GM23248 (cell line): ENCODE data around the gene ANTXRL. TPM values are rescaled to one million over a fixed set of nuclear protein-coding genes. Genes with fewer than 3 reads are reported as not detected.
"Not testable (repeated sequence)": the region's sequence is repeated elsewhere in the genome, so short reads cannot be mapped to it uniquely, and the experiment has no call there.

Experiments used
- DNase-seq: peaks from one replicate; pipeline ENCODE4 v3.0.0-alpha.2; 2015
- H2AFZ ChIP-seq: fragments of 200-600 bp; sonication (generic); 2 replicates; pipeline ENCODE4 v1.6.1; 2016; ENCODE audit warnings: antibody characterized with exemption
- H3F3A ChIP-seq: fragments of 200-600 bp; sonication (generic); 2 replicates; pipeline ENCODE4 v1.6.1; 2016; ENCODE audit warnings: mild to moderate bottlenecking, antibody characterized with exemption, mixed run types; ENCODE audit not compliant: insufficient read depth
- H3K27ac ChIP-seq: fragments of 200-600 bp; sonication (generic); 2 replicates; pipeline ENCODE4 v1.5.1; 2016; ENCODE audit warnings: mild to moderate bottlenecking
- H3K27me3 ChIP-seq: fragments of 200-600 bp; sonication (generic); replicated peaks from 2 replicates; pipeline ENCODE4 v1.6.1; 2016; ENCODE audit warnings: mild to moderate bottlenecking; ENCODE audit not compliant: insufficient read depth
- H3K36me3 ChIP-seq: fragments of 200-600 bp; sonication (generic); 2 replicates; pipeline ENCODE4 v1.6.1; 2016; ENCODE audit warnings: low read depth, mild to moderate bottlenecking
- H3K4me1 ChIP-seq: fragments of 200-600 bp; sonication (generic); 2 replicates; pipeline ENCODE4 v1.6.1; 2016; ENCODE audit warnings: mild to moderate bottlenecking; ENCODE audit not compliant: insufficient read depth
- H3K4me2 ChIP-seq: fragments of 200-600 bp; sonication (generic); one replicate; pipeline ENCODE4 v1.6.1; 2016; ENCODE audit warnings: mild to moderate bottlenecking; ENCODE audit not compliant: unreplicated experiment
- H3K4me3 ChIP-seq: fragments of 200-600 bp; sonication (generic); 2 replicates; pipeline ENCODE4 v1.5.1; 2016; ENCODE audit warnings: mild to moderate bottlenecking
- H3K79me2 ChIP-seq: fragments of 200-600 bp; sonication (generic); 2 replicates; pipeline ENCODE4 v1.6.1; 2016; ENCODE audit warnings: mild to moderate bottlenecking; ENCODE audit not compliant: insufficient read depth
- H3K9ac ChIP-seq: fragments of 200-600 bp; sonication (generic); 2 replicates; pipeline ENCODE4 v1.6.1; 2016; ENCODE audit warnings: mild to moderate bottlenecking
- H3K9me2 ChIP-seq: fragments of 200-600 bp; sonication (generic); 2 replicates; pipeline ENCODE4 v1.6.1; 2016; ENCODE audit warnings: mixed run types, mild to moderate bottlenecking, moderate library complexity; ENCODE audit not compliant: insufficient read depth
- H3K9me3 ChIP-seq: fragments of 200-600 bp; sonication (generic); one replicate; pipeline ENCODE4 v1.6.1; 2017; ENCODE audit warnings: low read depth
- H4K20me1 ChIP-seq: fragments of 200-600 bp; sonication (generic); 2 replicates; pipeline ENCODE4 v1.6.0; 2016; ENCODE audit not compliant: insufficient read depth
- EZH2 ChIP-seq: fragments of 200-600 bp; sonication (generic); IDR thresholded peaks from 2 replicates; pipeline ENCODE4 v1.6.1; 2018; ENCODE audit warnings: antibody characterized with exemption, mild to moderate bottlenecking; ENCODE audit not compliant: insufficient read depth, poor library complexity, severe bottlenecking
- EZH2phosphoT487 ChIP-seq: fragments of 200-600 bp; sonication (generic); IDR thresholded peaks from 2 replicates; pipeline ENCODE4 v1.6.1; 2018; ENCODE audit warnings: antibody characterized with exemption, moderate library complexity, mild to moderate bottlenecking, low read depth; ENCODE audit not compliant: insufficient read depth
- WGBS, 2 experiments: methylation state at CpG; one replicate each; pipeline ENCODE4 v1.1.6; 2015 to 2017; ENCODE audit warnings: low lambda C conversion rate in 2 of 2, low coverage in 1 of 2; ENCODE audit errors: missing lambda C conversion rate in 2 of 2; 5-methylcytosine and 5-hydroxymethylcytosine counted together
- in situ Hi-C: fragments of 300-500 bp; cut with MboI; formaldehyde crosslinking; loops from 2 replicates; pipeline ENCODE4 v1.15.0; 2020
- polyA plus RNA-seq: library from polyadenylated mRNA; unstranded; fragments of >200 nt; fragmentation: Nextera tagmentation; extraction: Ambion mirVana; gene quantifications from 2 replicates; pipeline ENCODE4 v1.2.1, GENCODE V29; 2016
- total RNA-seq: library from RNA; depleted of rRNA; stranded (reverse); fragments of >200 nt; shearing (Covaris generic); gene quantifications from 2 replicates; pipeline ENCODE4 v1.2.3, GENCODE V29; 2014

The ANTXRL gene
- total and polyA plus RNA-seq, 2 experiments from 2014 or later = not detected

GRCh38 chr10:46268076-46268881, 18.5 kb upstream of the ANTXRL start:
- Histone ChIP-seq H3K9ac (no peak overlapping the region), H2AFZ (no peak overlapping the region), H3K36me3 (no peaks in the 10 kb centered on the region), H3K4me2 (no peak overlapping the region), H4K20me1 (no peaks in the 10 kb centered on the region), H3K4me1 (no peaks in the 10 kb centered on the region), H3K79me2 (no peaks in the 10 kb centered on the region), H3K9me2 (no peaks in the 10 kb centered on the region), H3K27ac (no peak overlapping the region), H3F3A (no peaks in the 10 kb centered on the region), H3K4me3 (no peak overlapping the region), H3K9me3 (no peaks in the 10 kb centered on the region), H3K27me3 (no peaks in the 10 kb centered on the region)
- no peak for TF ChIP-seq EZH2
- TF ChIP-seq EZH2phosphoT487 = no peak
- in situ Hi-C loops = no loop called here
- WGBS, 2 experiments = 75 to 82% methylated on average over 9 to 10 of the region's 10 CpGs
- DNase-seq = no peak

- H3K27me3 ChIP-seq, H3K4me3 ChIP-seq, DNase-seq, H3K9me3 ChIP-seq, H3K9ac ChIP-seq, H3K27ac ChIP-seq, H3K4me1 ChIP-seq, H3K4me2 ChIP-seq, H3K9me2 ChIP-seq, H3K79me2 ChIP-seq, H3F3A ChIP-seq, H4K20me1 ChIP-seq, H3K36me3 ChIP-seq, in situ Hi-C loops, H2AFZ ChIP-seq: not testable (repeated sequence)
- WGBS, 2 experiments = 67 to 68% methylated on average over 3 of the region's 3 CpGs
These were observed 17.2 kb upstream of the ANTXRL start for GRCh38 chr10:46269554-46270053.

GRCh38 chr10:46270086-46270811, 16.5 kb upstream of the ANTXRL start:
- TF ChIP-seq EZH2 = no peak
- no peak for TF ChIP-seq EZH2phosphoT487
- DNase-seq = no peak
- WGBS, 2 experiments = 66 to 73% methylated on average over 6 to 7 of the region's 7 CpGs
- Histone ChIP-seq H3K27me3 (no peaks in the 10 kb centered on the region), H3K9me3 (no peaks in the 10 kb centered on the region), H3K79me2 (no peaks in the 10 kb centered on the region), H3K4me3 (no peak overlapping the region), H3K27ac (no peak overlapping the region), H3K9me2 (no peaks in the 10 kb centered on the region), H3K4me2 (no peak overlapping the region), H3K9ac (no peak overlapping the region), H3K36me3 (no peaks in the 10 kb centered on the region), H2AFZ (no peak overlapping the region), H3F3A (no peaks in the 10 kb centered on the region), H4K20me1 (no peaks in the 10 kb centered on the region), H3K4me1 (no peaks in the 10 kb centered on the region)
- in situ Hi-C loops = no loop called here

- H3K27me3 ChIP-seq, H3K4me2 ChIP-seq, H3K4me3 ChIP-seq, DNase-seq, H3K9ac ChIP-seq, H3K4me1 ChIP-seq, in situ Hi-C loops, H4K20me1 ChIP-seq, H3K9me2 ChIP-seq, H2AFZ ChIP-seq, H3K9me3 ChIP-seq, H3K79me2 ChIP-seq, H3K27ac ChIP-seq, H3K36me3 ChIP-seq, H3F3A ChIP-seq: not testable (repeated sequence)
- 93% methylated on average over 7 of the region's 7 CpGs for WGBS, 2 experiments
These were observed 15.8 kb upstream of the ANTXRL start for GRCh38 chr10:46270963-46271530.

- WGBS, 2 experiments = 71 to 78% methylated on average over 3 to 4 of the region's 4 CpGs
- H3K4me2 ChIP-seq, H3K9ac ChIP-seq, H3K27me3 ChIP-seq, H3K9me3 ChIP-seq, H3K27ac ChIP-seq, H3K36me3 ChIP-seq, H3K4me1 ChIP-seq, H2AFZ ChIP-seq, H3K79me2 ChIP-seq, H3K9me2 ChIP-seq, DNase-seq, in situ Hi-C loops, H3F3A ChIP-seq, H3K4me3 ChIP-seq, H4K20me1 ChIP-seq: not testable (repeated sequence)
These were observed 14.8 kb upstream of the ANTXRL start for GRCh38 chr10:46271795-46272499.
